Activated T-cell treated with anti-CD3 and anti-CD28 coated beads for 48 hours (primary cell): ENCODE measurements around the gene FRAT2.

Experiments used
- DNase-seq: peaks from one replicate; pipeline ENCODE4 v3.0.0-alpha.2; 2020; ENCODE audit warnings: low read depth

Gene FRAT2

GRCh38 chr10:97323501-97323900 lies 11.0 kb downstream of the FRAT2 start:
- DNase-seq, result no peak

DNA sequence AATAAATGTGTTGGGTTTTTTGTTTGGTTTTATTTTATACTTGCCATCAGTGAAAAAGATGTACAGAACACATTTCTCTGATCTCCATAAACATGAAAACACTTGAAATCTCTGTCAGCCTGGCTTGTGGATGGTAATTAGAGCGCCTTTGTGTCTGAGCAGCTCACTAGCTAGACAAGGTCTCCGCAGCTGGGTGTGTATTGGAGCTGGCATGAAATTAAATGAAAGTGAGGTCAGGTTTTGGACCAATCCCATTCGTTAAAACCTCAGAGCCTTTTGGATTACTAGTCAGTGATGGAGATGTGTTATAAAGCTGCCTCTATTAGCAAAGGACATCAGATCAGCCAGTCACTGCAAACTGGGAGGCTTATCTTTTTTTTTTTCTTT lies 12.7 kb downstream of the FRAT2 start:
- DNase-seq, result no peak

- DNase-seq, result peak; percentile 4
Measured at GRCh38 chr10:97321032-97321803, 13.3 kb downstream of the FRAT2 start.

DNA sequence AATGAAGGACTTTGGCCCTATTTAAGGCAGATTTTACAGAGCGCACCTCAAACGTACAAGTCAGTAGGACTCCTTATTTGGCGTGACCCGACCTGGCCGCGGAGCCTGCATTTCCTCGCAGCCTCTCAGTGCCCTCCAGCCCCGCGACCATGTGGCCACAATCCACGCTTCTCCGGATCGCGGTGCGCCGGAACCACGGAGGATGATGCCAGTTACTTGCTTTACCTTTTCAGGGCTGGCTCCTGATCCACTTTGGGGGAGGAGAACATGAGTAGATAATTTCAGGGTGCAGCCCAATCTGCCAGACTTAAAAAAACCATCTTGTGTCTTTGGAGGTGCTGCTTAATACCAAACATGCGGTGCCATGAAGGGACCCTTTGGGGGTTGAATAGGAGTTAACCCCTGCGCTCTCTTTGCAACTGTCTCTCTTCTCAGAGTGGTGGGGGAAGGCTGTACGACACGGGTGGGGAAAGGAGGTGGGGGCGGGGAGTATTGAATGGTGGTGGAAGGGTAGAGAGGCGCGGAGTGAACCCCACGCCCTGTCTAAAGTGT lies 14.0 kb downstream of the FRAT2 start:
- peak; percentile 1 for DNase-seq

GRCh38 chr10:97319671-97320479 lies 14.7 kb downstream of the FRAT2 start:
- DNase-seq, result peak; percentile 56

DNA sequence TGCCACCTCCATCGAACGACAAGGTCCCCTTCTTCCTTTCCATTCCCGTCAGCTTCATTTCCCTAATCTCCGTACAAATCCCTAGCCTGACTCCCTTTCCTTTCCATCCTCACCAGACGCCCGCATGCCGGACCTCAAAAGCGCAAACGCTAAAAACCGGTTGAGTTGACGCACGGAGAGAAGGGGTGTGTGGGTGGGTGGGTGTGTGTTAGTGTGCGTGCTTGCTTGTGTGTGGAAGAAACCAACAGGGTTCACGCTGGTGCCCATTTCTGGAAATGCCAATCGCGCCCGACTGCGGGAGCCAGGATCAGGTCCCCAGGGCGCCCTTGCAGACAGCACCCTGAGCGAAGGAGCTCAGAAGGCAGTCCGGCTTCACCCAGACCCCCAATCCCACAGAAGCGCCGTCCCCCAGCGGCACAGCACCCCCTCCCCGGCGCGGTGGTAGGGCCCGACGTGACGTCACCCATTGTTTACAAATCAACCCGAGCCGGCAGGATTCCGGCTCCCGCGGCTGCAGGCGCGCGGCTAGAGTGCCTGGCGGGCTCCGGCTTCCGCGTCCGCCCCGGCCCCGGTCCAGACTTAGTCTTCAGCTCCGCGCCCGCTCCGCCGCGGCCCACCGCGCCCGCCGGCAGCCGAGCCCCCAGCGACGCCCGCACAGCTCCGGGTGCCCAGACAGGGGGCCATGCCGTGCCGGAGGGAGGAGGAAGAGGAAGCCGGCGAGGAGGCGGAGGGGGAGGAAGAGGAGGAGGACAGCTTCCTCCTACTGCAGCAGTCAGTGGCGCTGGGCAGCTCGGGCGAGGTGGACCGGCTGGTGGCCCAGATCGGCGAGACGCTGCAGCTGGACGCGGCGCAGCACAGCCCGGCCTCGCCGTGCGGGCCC lies 15.5 kb downstream of the FRAT2 start, which contains the start of gene FRAT1:
TSS of gene FRAT1 (plus strand) at position 500 of the 880 bp plus-strand sequence. CDS start at position 683, 183 bp downstream.
- DNase-seq, result peak; percentile 81

GRCh38 chr10:97314671-97315070 lies 19.9 kb downstream of the FRAT2 start:
- no peak for DNase-seq

DNA sequence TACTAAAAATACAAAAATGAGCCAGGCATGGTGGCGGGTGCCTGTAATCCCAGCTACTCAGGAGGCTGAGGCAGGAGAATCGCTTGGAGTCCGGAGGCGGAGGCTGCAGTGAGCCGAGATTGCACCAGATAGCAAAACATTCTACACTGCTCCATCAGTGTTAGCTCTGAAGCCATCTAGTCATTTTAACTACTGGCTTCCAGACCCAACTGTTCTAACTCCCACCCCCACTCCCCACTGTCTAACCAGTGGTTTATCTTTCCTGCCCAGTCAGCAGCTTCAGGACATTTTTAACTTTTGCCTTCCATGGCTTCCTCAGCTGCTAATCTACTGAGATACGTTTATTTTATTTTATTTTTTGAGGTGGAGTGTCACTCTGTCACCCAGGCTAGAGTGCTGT lies 21.6 kb downstream of the FRAT2 start:
- DNase-seq, result no peak

DNA sequence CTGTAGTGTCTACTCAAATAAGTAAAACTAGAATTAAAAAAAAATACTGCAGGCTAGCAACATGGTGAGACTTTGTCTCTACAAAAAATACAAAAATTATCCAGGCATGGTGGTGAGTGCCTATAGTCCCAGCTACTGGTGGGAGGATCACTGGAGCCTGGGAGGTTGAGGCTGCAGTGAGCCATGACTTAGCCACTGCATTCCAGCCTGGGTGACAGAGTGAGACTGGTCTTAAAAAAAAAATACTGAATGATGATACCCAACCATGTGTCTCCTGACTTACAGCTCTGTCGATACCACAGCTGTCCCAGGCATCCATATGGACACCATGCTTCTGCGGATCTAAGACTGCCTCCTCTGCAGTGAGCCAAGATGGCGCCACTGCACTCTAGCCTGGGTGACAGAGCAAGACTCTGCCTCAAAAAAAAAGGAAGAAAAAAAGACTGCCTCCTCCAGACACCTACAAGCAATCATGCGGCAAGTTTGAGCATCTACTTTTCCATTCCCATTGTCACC lies 23.4 kb downstream of the FRAT2 start:
- DNase-seq, result no peak

- no peak for DNase-seq
Measured at GRCh38 chr10:97307866-97308780, 26.4 kb downstream of the FRAT2 start.

GRCh38 chr10:97307441-97307840 lies 27.1 kb downstream of the FRAT2 start:
- DNase-seq, result no peak

DNA sequence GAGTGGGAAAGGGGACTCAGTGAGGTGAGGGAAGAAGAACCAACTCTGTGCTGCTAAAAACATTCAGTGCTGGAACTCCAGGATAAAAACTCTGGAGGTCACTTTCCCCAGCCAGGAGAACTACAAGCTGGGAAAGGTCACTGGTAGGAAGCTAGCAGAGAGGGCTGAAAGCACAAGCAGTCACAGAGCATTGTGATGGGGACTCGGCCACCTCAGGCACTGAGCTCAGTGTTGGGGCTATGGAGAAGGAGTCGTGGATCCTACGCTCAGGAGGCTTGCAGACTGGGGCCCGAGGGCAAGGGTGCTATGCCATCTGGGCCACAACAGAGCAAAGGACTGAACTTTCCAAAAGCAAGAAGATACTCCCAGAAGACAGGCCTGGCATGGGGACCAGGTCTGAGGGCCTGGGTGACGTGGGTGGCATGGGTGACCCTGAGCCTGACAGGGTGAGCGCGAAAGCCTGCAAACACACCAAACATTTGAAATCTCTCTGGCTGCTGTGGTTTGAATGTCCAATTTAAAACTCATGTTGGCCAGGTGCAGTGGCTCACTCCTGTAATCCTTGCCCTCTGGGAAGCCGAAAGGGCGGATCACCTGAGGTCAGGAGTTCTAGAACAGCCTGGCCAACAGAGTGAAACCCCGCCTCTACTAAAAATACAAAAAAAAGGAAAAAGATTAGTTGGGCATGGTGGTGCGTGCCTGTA lies 32.3 kb downstream of the FRAT2 start:
- DNase-seq, result no peak

- DNase-seq, result no peak
Measured at GRCh38 chr10:97300980-97301379, 33.5 kb downstream of the FRAT2 start.

GRCh38 chr10:97298223-97298571 lies 36.3 kb downstream of the FRAT2 start:
- DNase-seq, result no peak

DNA sequence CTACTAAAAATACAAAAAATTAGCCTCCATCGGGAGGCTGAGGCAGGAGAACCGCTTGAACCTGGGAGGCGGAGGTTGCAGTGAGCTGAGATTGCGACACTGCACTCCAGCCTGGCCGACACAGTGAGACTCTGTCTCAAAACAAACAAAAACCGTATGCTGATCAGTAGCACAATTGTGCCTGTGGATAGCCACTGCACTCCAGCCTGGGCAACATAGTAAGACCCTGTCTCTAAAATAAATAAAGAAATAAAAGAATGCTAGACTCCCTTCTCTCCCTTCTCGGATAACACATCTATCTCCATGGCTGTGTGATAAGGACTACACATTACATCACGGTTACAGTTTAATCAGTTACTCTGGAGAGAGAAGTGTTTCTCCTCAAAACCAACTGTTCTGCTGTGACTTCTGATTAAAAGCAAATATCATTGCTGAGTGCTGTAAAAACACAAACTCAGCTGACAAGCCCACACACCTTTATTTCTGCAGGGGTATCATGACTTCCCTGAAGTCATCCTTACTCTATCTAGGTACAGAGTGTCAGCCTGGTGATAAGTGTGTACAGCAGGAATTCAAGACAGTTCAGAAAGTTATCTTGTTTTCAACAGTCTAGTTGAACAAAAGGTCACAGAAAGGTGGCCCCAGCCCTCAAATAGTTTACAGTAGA lies 36.8 kb downstream of the FRAT2 start:
- no peak for DNase-seq

DNA sequence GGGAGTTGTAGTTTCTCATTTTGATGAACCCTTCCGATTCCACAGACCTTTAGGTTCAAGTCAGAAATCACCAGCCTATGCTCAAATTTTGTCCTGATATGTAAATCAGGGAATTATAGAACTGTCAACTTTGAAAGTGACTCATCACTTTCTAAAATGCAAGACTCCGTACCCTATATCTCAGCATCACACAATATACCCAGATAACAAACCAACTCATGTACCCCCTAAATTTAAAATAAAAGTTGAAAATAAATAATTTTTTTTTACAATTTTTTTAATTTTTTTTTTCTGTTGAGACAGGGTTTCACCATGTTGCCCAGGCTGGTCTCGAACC lies 41.7 kb downstream of the FRAT2 start:
- no peak for DNase-seq

DNA sequence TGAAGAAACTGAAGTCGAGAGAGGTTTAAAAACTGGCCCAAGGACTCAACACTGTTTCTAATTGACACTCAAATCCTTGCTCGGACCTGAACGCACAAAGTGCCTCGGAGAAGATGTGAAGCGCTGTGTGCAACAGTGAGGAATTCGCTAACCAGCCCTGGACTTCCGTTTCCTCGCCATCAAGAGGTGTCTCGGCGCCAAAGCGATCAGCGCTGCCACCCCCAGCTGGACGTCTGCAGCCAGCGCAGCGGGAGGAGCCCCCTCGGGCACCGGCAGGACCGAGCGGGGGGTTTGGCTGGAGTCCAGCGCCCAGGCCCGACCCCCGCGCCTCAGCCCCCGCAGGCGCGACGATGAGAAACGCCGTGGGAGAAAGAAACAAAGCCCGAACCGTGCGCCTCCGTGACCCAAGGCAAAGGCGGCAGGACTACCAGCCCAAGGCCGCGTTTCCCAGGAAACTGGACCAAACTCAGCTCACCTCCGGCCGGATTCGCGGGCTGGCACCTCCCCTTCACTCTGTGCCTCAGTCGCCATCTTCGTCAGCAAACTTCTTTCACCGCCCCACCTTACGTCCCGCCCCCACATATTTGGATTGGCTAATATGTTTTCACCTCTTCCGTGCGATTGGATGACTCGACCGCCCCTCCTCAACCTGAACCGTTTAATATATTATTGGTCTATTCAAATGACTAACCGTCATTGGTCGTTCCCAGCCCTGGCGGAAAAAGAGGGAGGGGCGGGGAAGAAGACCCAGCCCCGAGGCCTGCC lies 42.2 kb downstream of the FRAT2 start, which contains the start of gene ARHGAP19:
TSS of gene ARHGAP19 (minus strand) at position 541 of the 765 bp plus-strand sequence. CDS start at position 531, 10 bp downstream.
- DNase-seq, result peak; percentile 85

GRCh38 chr10:97291357-97292096 lies 43.0 kb downstream of the FRAT2 start:
- no peak for DNase-seq
